WTC11 (cell line): ENCODE measurements around the gene PADI2. TPM values are rescaled to one million over a fixed set of nuclear protein-coding genes. Genes with fewer than 3 reads are reported as not detected.
"Not testable (repeated sequence)": the region's sequence is repeated elsewhere in the genome, so short reads cannot be mapped to it uniquely, and the experiment has no call there.

Source experiments
- ATAC-seq: fragments of 200-7000 bp; cut with Tn5 transposase; 2 replicates; pipeline ENCODE4 v1.10.0; 2021; ENCODE audit warnings: mild to moderate bottlenecking, moderate library complexity
- CTCF ChIA-PET: fragments of 300-600 bp; sonication (Branson Sonifier 250); formaldehyde crosslinking; loops from one replicate; lab custom pipeline; 2021; ENCODE audit warnings: antibody characterized with exemption; lab: Charles Lee
- POLR2A ChIA-PET: fragments of 350-600 bp; sonication (Branson Sonifier 250); formaldehyde crosslinking; loops from one replicate; lab custom pipeline; 2021; ENCODE audit warnings: antibody characterized with exemption; lab: Charles Lee
- DNase-seq: peaks from one replicate; pipeline ENCODE4 v3.0.0; 2021; ENCODE audit warnings: low spot score
- H3K27ac Mint-ChIP-seq: 2 replicates; pipeline ENCODE4 v1.8.0; 2021; ENCODE audit warnings: mixed read lengths
- H3K27me3 Mint-ChIP-seq: 2 replicates; pipeline ENCODE4 v1.8.0; 2021; ENCODE audit warnings: low read depth, mild to moderate bottlenecking, moderate library complexity, mixed read lengths
- H3K36me3 Mint-ChIP-seq: 2 replicates; pipeline ENCODE4 v1.8.0; 2021; ENCODE audit warnings: mixed read lengths
- H3K4me1 Mint-ChIP-seq: 2 replicates; pipeline ENCODE4 v1.8.0; 2022; ENCODE audit warnings: mixed read lengths
- H3K4me3 Mint-ChIP-seq: 2 replicates; pipeline ENCODE4 v1.8.0; 2021; ENCODE audit warnings: mild to moderate bottlenecking, moderate library complexity, mixed read lengths
- H3K9me3 Mint-ChIP-seq: 2 replicates; pipeline ENCODE4 v1.8.0; 2021; ENCODE audit warnings: mixed read lengths
- AR ChIP-seq: fragments of 250-450 bp; sonication (Bioruptor Pico); IDR thresholded peaks from 2 replicates; pipeline ENCODE4 v1.9.0; 2021; ENCODE audit warnings: mild to moderate bottlenecking
- ARID4B ChIP-seq: sonication (generic); formaldehyde crosslinking; IDR thresholded peaks from 2 replicates; pipeline ENCODE4 v1.8.0; 2023; ENCODE audit warnings: missing genetic modification reagents, mild to moderate bottlenecking, borderline replicate concordance
- HMGXB4 ChIP-seq: sonication (generic); formaldehyde crosslinking; IDR thresholded peaks from 2 replicates; pipeline ENCODE4 v1.8.1; 2023; ENCODE audit warnings: mild to moderate bottlenecking, moderate library complexity, missing genetic modification reagents
- MLX ChIP-seq: sonication (generic); formaldehyde crosslinking; IDR thresholded peaks from 2 replicates; pipeline ENCODE4 v1.8.1; 2023; ENCODE audit warnings: mild to moderate bottlenecking, missing genetic modification reagents, moderate library complexity
- NFATC4 ChIP-seq: fragments of 250-450 bp; sonication (Bioruptor Pico); IDR thresholded peaks from 2 replicates; pipeline ENCODE4 v1.9.0; 2021; ENCODE audit warnings: mild to moderate bottlenecking
- NR1H2 ChIP-seq: sonication (generic); formaldehyde crosslinking; IDR thresholded peaks from 2 replicates; pipeline ENCODE4 v1.9.0; 2021; ENCODE audit warnings: mild to moderate bottlenecking, moderate library complexity, missing genetic modification reagents
- OVOL2 ChIP-seq: fragments of 250-450 bp; sonication (Bioruptor Pico); IDR thresholded peaks from 2 replicates; pipeline ENCODE4 v1.9.0; 2021; ENCODE audit warnings: mild to moderate bottlenecking, borderline replicate concordance
- PREB ChIP-seq: sonication (generic); formaldehyde crosslinking; IDR thresholded peaks from 2 replicates; pipeline ENCODE4 v1.8.1; 2022; ENCODE audit warnings: mild to moderate bottlenecking, missing genetic modification reagents, moderate library complexity, borderline replicate concordance
- TCF7 ChIP-seq: sonication (generic); formaldehyde crosslinking; IDR thresholded peaks from 2 replicates; pipeline ENCODE4 v1.8.0; 2022; ENCODE audit warnings: mild to moderate bottlenecking, low read depth, missing genetic modification reagents, moderate library complexity
- TEAD4 ChIP-seq: sonication (generic); formaldehyde crosslinking; IDR thresholded peaks from 2 replicates; pipeline ENCODE4 v1.8.0; 2022; ENCODE audit warnings: mild to moderate bottlenecking, missing genetic modification reagents
- ZBTB21 ChIP-seq: sonication (generic); formaldehyde crosslinking; IDR thresholded peaks from 2 replicates; pipeline ENCODE4 v1.8.1; 2023; ENCODE audit warnings: mild to moderate bottlenecking, missing genetic modification reagents, borderline replicate concordance
- ZMAT4 ChIP-seq: fragments of 250-450 bp; sonication (Bioruptor Pico); IDR thresholded peaks from 2 replicates; pipeline ENCODE4 v1.9.0; 2021; ENCODE audit warnings: mild to moderate bottlenecking
- ZNF416 ChIP-seq: fragments of 250-450 bp; sonication (Bioruptor Pico); IDR thresholded peaks from 2 replicates; pipeline ENCODE4 v1.9.0; 2021; ENCODE audit warnings: mild to moderate bottlenecking, inconsistent platforms
- ZNF423 ChIP-seq: fragments of 250-450 bp; sonication (Bioruptor Pico); IDR thresholded peaks from 2 replicates; pipeline ENCODE4 v2.1.2; 2022; ENCODE audit warnings: mild to moderate bottlenecking, moderate library complexity
- total RNA-seq: library from RNA; stranded (reverse); gene quantifications from 3 replicates; pipeline ENCODE4 v1.2.3, GENCODE V29; 2021
- TF ChIP-seq, protein P1 (sequence below): sonication (generic); formaldehyde crosslinking; IDR thresholded peaks from 2 replicates; pipeline ENCODE4 v1.8.1; 2023; ENCODE audit warnings: mild to moderate bottlenecking, missing genetic modification reagents

The PADI2 gene
- total RNA-seq, 1 experiment from 2014 or later = 3.8 TPM

DNA sequence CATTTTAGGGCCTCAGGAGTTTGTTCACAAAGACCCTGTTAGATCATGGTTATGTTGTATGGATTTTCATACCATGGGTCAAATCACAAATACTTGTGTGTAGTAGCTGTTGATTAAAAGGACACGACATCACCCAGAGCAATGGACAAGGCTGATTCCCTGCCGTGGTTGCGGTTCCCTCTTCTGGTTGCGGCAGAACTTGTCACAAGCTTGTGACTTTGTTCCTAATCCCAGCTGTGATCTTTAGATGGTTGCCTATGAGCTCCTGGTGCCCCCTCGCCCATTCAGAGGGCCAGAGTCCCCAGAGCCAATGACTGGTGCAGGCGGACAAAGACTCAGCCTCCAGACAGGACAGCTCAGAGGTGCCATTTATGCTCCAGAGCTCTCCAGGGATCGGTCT is 53.6 kb downstream of the PADI2 start:
- ATAC-seq (no peak), DNase-seq (no peak)
- Mint-ChIP-seq H3K4me3 (no peak overlapping the region), H3K27ac (no peak overlapping the region), H3K27me3 (no peaks in the 10 kb centered on the region), H3K36me3 (no peaks in the 10 kb centered on the region), H3K4me1 (peaks cover 25% of the 10 kb centered on the region), H3K9me3 (peaks cover 6% of the 10 kb centered on the region; the same call in 1 of the 2 replicates)
- no peak for TF ChIP-seq HMGXB4
- no peak for TF ChIP-seq TCF7
- no peak for TF ChIP-seq ZNF416 (CRISPR knock-in tag)
- TF ChIP-seq, protein P1, sequence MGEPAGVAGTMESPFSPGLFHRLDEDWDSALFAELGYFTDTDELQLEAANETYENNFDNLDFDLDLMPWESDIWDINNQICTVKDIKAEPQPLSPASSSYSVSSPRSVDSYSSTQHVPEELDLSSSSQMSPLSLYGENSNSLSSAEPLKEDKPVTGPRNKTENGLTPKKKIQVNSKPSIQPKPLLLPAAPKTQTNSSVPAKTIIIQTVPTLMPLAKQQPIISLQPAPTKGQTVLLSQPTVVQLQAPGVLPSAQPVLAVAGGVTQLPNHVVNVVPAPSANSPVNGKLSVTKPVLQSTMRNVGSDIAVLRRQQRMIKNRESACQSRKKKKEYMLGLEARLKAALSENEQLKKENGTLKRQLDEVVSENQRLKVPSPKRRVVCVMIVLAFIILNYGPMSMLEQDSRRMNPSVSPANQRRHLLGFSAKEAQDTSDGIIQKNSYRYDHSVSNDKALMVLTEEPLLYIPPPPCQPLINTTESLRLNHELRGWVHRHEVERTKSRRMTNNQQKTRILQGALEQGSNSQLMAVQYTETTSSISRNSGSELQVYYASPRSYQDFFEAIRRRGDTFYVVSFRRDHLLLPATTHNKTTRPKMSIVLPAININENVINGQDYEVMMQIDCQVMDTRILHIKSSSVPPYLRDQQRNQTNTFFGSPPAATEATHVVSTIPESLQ (CRISPR knock-in tag) = no peak
- TF ChIP-seq ZMAT4 (CRISPR knock-in tag) = no peak
- TF ChIP-seq ZNF423 (CRISPR knock-in tag) = no peak
- no peak for TF ChIP-seq NFATC4
- TF ChIP-seq ARID4B (CRISPR knock-in tag) = no peak
- no peak for TF ChIP-seq TEAD4 (CRISPR knock-in tag)
- TF ChIP-seq NR1H2 (CRISPR knock-in tag) = no peak
- TF ChIP-seq ZBTB21 = no peak
- no peak for TF ChIP-seq PREB
- TF ChIP-seq OVOL2 (CRISPR knock-in tag) = no peak
- TF ChIP-seq AR (CRISPR knock-in tag) = no peak
- no peak for TF ChIP-seq MLX (CRISPR knock-in tag)
- ChIA-PET POLR2A (interaction anchor here (0.5 kb wide), 1 partner anchor 449 kb away, joined by 4 read pairs; no protein-coding TSS in a partner anchor), CTCF (interaction anchor here (5.6 kb wide), 1 partner anchor 9 kb away, joined by 28 read pairs; no protein-coding TSS in a partner anchor)

GRCh38 chr1:17062751-17063150 is 56.5 kb downstream of the PADI2 start:
- POLR2A ChIA-PET, H3K4me3 Mint-ChIP-seq, H3K9me3 Mint-ChIP-seq, ATAC-seq, H3K27me3 Mint-ChIP-seq, H3K27ac Mint-ChIP-seq, H3K36me3 Mint-ChIP-seq: not testable (repeated sequence)
- CTCF ChIA-PET = interaction anchor here (1.0 to 5.6 kb wide), 4 partner anchors 12 to 76 kb away, joined by 3 to 28 read pairs (median 6); no protein-coding TSS in a partner anchor
- DNase-seq = peak; percentile 30
- H3K4me1 Mint-ChIP-seq = peaks cover 39% of the 10 kb centered on the region
